Endothelial cell of umbilical vein (primary cell): Measurements from ENCODE around the gene PTTG1. TPM values are rescaled to one million over a fixed set of nuclear protein-coding genes. Genes with fewer than 3 reads are reported as not detected.

ENCODE experiments used
- BruUV-seq: library from RNA; stranded (reverse); fragments of 400-500 nt; replicated peaks from 2 replicates; lab custom pipeline; 2021; lab: Mats Ljungman, UMichigan
- CTCF ChIA-PET: fragments of 300-600, 350-600 bp; sonication (Branson Sonifier 250); formaldehyde crosslinking; loops from one replicate; lab custom pipeline; 2021; ENCODE audit warnings: antibody characterized with exemption, inconsistent platforms; lab: Charles Lee
- POLR2A ChIA-PET: fragments of 300-600, 350-600 bp; sonication (Branson Sonifier 250); formaldehyde crosslinking; loops from one replicate; lab custom pipeline; 2021; ENCODE audit warnings: antibody characterized with exemption, inconsistent platforms; lab: Charles Lee
- DNase-seq: peaks from one replicate; pipeline ENCODE4 v3.0.0-alpha.2; 2011; ENCODE audit warnings: low read depth, low spot score
- FAIRE-seq: peaks from 2 replicates; lab custom pipeline; 2011; peaks lifted over from hg19 to GRCh38; lab: Jason Lieb, UNC
- H2AFZ ChIP-seq: 2 replicates; pipeline ENCODE4 v1.6.0; 2012; ENCODE audit warnings: low read depth, low read length, control low read depth, inconsistent platforms
- H3K27ac ChIP-seq: 2 replicates; pipeline ENCODE4 v1.5.1; 2011; ENCODE audit warnings: low read depth, mild to moderate bottlenecking, control low read depth, low read length, moderate library complexity; ENCODE audit not compliant: insufficient read depth
- H3K27me3 ChIP-seq, 2 experiments: 2 replicates each; pipeline versions ENCODE4 v1.6.0 to v1.6.1; 2011; ENCODE audit warnings: low read length in 2 of 2, mixed read lengths in 1 of 2; ENCODE audit not compliant: control insufficient read depth in 2 of 2, insufficient read depth in 2 of 2
- H3K36me3 ChIP-seq, 2 experiments: 2 replicates in 1 of 2; 3 replicates in 1 of 2; pipeline ENCODE4 v1.5.1; 2011; ENCODE audit warnings: low read length in 2 of 2, mild to moderate bottlenecking in 1 of 2, moderate library complexity in 1 of 2; ENCODE audit not compliant: control insufficient read depth in 2 of 2, insufficient read depth in 2 of 2; ENCODE audit errors: extremely low read depth in 1 of 2
- H3K4me1 ChIP-seq: 3 replicates; pipeline ENCODE4 v1.5.1; 2011; ENCODE audit warnings: mild to moderate bottlenecking, low read length; ENCODE audit not compliant: control insufficient read depth, insufficient read depth; ENCODE audit errors: extremely low read depth
- H3K4me2 ChIP-seq: 2 replicates; pipeline ENCODE4 v1.6.1; 2011; ENCODE audit warnings: low read length, control low read depth, mixed read lengths; ENCODE audit not compliant: insufficient read depth
- H3K4me3 ChIP-seq, 3 experiments: fragments of 200-600 bp in 1 of 3; sonication (generic), shearing (Covaris generic) in 1 of 3; replicated peaks in 1 of 3; 2 replicates each; pipeline ENCODE4 v1.5.1; 2011 to 2016; ENCODE audit warnings: control low read depth in 3 of 3, low read length in 3 of 3, mild to moderate bottlenecking in 2 of 3, inconsistent platforms in 1 of 3, low read depth in 1 of 3, moderate library complexity in 1 of 3; ENCODE audit not compliant: insufficient read depth in 1 of 3
- H3K79me2 ChIP-seq: 2 replicates; pipeline ENCODE4 v1.6.0; 2012; ENCODE audit warnings: low read length, inconsistent platforms; ENCODE audit not compliant: control insufficient read depth, insufficient read depth
- H3K9ac ChIP-seq: replicated peaks from 2 replicates; pipeline ENCODE3; 2011; ENCODE audit warnings: low read length, control low read depth; ENCODE audit not compliant: insufficient read depth; ENCODE audit errors: extremely low read depth
- H3K9me1 ChIP-seq: replicated peaks from 3 replicates; pipeline ENCODE4 v1.6.0; 2011; ENCODE audit warnings: mild to moderate bottlenecking, low read length; ENCODE audit not compliant: control insufficient read depth, insufficient read depth; ENCODE audit errors: extremely low read depth
- H3K9me3 ChIP-seq: replicated peaks from 2 replicates; pipeline ENCODE4 v1.5.1; 2012; ENCODE audit warnings: low read length, inconsistent platforms; ENCODE audit not compliant: control insufficient read depth, insufficient read depth
- H4K20me1 ChIP-seq: replicated peaks from 2 replicates; pipeline ENCODE3; 2011; ENCODE audit warnings: mild to moderate bottlenecking, low read length; ENCODE audit not compliant: control insufficient read depth, insufficient read depth; ENCODE audit errors: extremely low read depth
- CTCF ChIP-seq, 2 donors: IDR thresholded peaks; 1 replicate in 1 of 2; 2 replicates in 1 of 2; pipeline ENCODE4 v1.5.1; 2011; ENCODE audit warnings: low read length in 2 of 2, mild to moderate bottlenecking in 2 of 2, moderate library complexity in 2 of 2, control low read depth in 1 of 2, inconsistent platforms in 1 of 2, low read depth in 1 of 2; ENCODE audit not compliant: insufficient read depth in 1 of 2; ENCODE audit errors: extremely low read depth in 1 of 2
- EZH2 ChIP-seq: IDR thresholded peaks from 2 replicates; pipeline ENCODE4 v1.6.1; 2012; ENCODE audit warnings: borderline replicate concordance, low read depth, mild to moderate bottlenecking, moderate library complexity, low read length, inconsistent platforms; ENCODE audit not compliant: severe bottlenecking
- FOS ChIP-seq: IDR thresholded peaks from 2 replicates; pipeline ENCODE4 v1.6.1; 2011; ENCODE audit warnings: mild to moderate bottlenecking, low read length, moderate library complexity, borderline replicate concordance; ENCODE audit not compliant: insufficient read depth
- GATA2 ChIP-seq: IDR thresholded peaks from 2 replicates; pipeline ENCODE4 v1.7.0; 2011; ENCODE audit warnings: low read depth, mild to moderate bottlenecking, moderate library complexity, mixed read lengths, low read length; ENCODE audit not compliant: insufficient read length, insufficient read depth
- JUN ChIP-seq: IDR thresholded peaks from 2 replicates; pipeline ENCODE4 v1.6.1; 2011; ENCODE audit warnings: borderline replicate concordance, low read depth; ENCODE audit not compliant: insufficient read length, insufficient read depth
- MAX ChIP-seq: IDR thresholded peaks from 2 replicates; pipeline ENCODE4 v1.6.1; 2011; ENCODE audit not compliant: insufficient read depth, insufficient read length
- MYC ChIP-seq: IDR thresholded peaks from one replicate; pipeline ENCODE4 v1.6.1; 2011; ENCODE audit warnings: mild to moderate bottlenecking, low read depth, low read length
- POLR2A ChIP-seq: IDR thresholded peaks from 2 replicates; pipeline ENCODE4 v1.6.1; 2012; ENCODE audit warnings: low read depth, mild to moderate bottlenecking, control low read depth, low read length
- POLR2AphosphoS5 ChIP-seq: IDR thresholded peaks from 2 replicates; pipeline ENCODE4 v1.6.1; 2012; ENCODE audit warnings: low read depth, mild to moderate bottlenecking, control low read depth, low read length, moderate library complexity; ENCODE audit not compliant: insufficient read depth
- dilution Hi-C: fragments of 300-500 bp; cut with MboI; formaldehyde crosslinking; loops from one replicate; pipeline ENCODE4 v1.15.0; 2019; ENCODE audit warnings: low sequenced_read_pairs; ENCODE audit not compliant: extremely low pct_ligation_motif_present
- intact Hi-C: fragments of 100-400 bp; cut with micrococcal nuclease; formaldehyde crosslinking; loops from one replicate; pipeline ENCODE4 v1.10.0; 2022
- polyA plus RNA-seq, 4 experiments: library from polyadenylated mRNA; depleted of rRNA in 3 of 4; stranded (reverse) in 3 of 4; unstranded in 1 of 4; fragments of >200 nt; gene quantifications; 2 replicates each; pipeline versions ENCODE4 v1.2.1 to v1.2.3, GENCODE V29; 2011 to 2012; ENCODE audit warnings: missing spikeins in 1 of 4
- total RNA-seq: library from RNA; stranded (reverse); gene quantifications from 2 replicates; pipeline ENCODE4 v1.2.3, GENCODE V29; 2021

The PTTG1 gene
- total and polyA plus RNA-seq, 2 donors (not counting 3 experiments of a cell fraction or from before 2014, with no cell fraction given): 140 to 157 TPM

DNA sequence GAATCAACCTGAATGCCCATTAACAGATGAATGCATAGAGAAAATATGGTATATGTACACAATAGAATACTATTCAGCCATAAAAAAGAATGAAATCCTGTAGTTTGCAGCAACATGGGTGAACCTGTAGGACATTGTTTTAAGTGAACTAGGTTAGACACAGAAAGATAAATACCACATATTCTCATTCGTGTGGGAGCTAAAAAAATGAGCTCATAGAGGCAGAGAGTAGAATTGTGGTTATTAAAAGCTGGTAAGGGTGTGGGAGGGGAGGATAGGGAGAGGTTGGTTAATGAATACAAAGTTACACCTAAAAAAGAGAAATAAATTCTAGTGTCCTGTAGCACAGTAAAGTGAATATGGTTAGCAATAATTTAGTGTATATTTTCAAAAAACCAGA lies 23.5 kb downstream of the PTTG1 start:
- Histone ChIP-seq H3K27ac (no peak overlapping the region), H3K4me3 (no peak overlapping the region), H3K9me3 (no peaks in the 10 kb centered on the region), H3K9me1 (no peaks in the 10 kb centered on the region), H3K27me3 (no peaks in the 10 kb centered on the region), H4K20me1 (no peaks in the 10 kb centered on the region), H3K79me2 (no peaks in the 10 kb centered on the region), H3K4me2 (no peak overlapping the region), H3K4me1 (peaks cover 7% of the 10 kb centered on the region), H3K36me3 (no peaks in the 10 kb centered on the region), H3K9ac (no peak overlapping the region), H2AFZ (no peak overlapping the region)
- FAIRE-seq (no peak), DNase-seq (no peak)
- intact Hi-C loops (no loop called here), dilution Hi-C loops (no loop called here)
- POLR2A ChIA-PET: no interaction called here
- CTCF ChIA-PET: no interaction called here
- no peak for TF ChIP-seq MYC
- TF ChIP-seq MAX: no peak
- TF ChIP-seq POLR2AphosphoS5: no peak
- no peak for TF ChIP-seq EZH2
- no peak for TF ChIP-seq FOS
- no peak for TF ChIP-seq POLR2A
- no peak for TF ChIP-seq JUN
- BruUV-seq: no TSS peak

- H3K36me3 ChIP-seq: no peaks in the 10 kb centered on the region
- TF ChIP-seq CTCF (IDR thresholded peaks at IDR 0.05; ENCODE audit: extremely low read depth in 1 of 2, insufficient read depth in 1 of 2, low read depth in 1 of 2, low read length in 2 of 2): no peak
- TF ChIP-seq POLR2AphosphoS5: no peak
- TF ChIP-seq JUN: no peak
- TF ChIP-seq GATA2: no peak
- no peak for TF ChIP-seq MYC
- peaks cover 12% of the 10 kb centered on the region for H3K4me1 ChIP-seq
- ChIA-PET POLR2A (no interaction called here), CTCF (no interaction called here)
- no TSS peak for BruUV-seq
- dilution Hi-C loops: no loop called here
- no peak overlapping the region for H2AFZ ChIP-seq
- no peaks in the 10 kb centered on the region for H3K79me2 ChIP-seq
- no peak for DNase-seq
- no peaks in the 10 kb centered on the region for H3K9me3 ChIP-seq
- H3K27me3 ChIP-seq: no peaks in the 10 kb centered on the region
- no peak overlapping the region for H3K9ac ChIP-seq
- no peak overlapping the region for H3K4me3 ChIP-seq
- H3K9me1 ChIP-seq: no peaks in the 10 kb centered on the region
- H4K20me1 ChIP-seq: no peaks in the 10 kb centered on the region
- no peak overlapping the region for H3K27ac ChIP-seq
- H3K4me2 ChIP-seq: no peak overlapping the region
- intact Hi-C loops: no loop called here
- FAIRE-seq: no peak
These were observed 24.1 kb downstream of the PTTG1 start for GRCh38 chr5:160445751-160446150.
